ENCODE results near the gene H6PD.

H6PD gene

GRCh38 chr1:9194024-9194423 is 40.5 kb upstream of the H6PD start:
- peaks cover 6% of the 10 kb centered on the region for H3K4me1 ChIP-seq (ENCODE audit: low read length)
- no peaks in the 10 kb centered on the region for H3K9me3 ChIP-seq (ENCODE audit: insufficient read depth, low read length)
- no peak overlapping the region for H3K27ac ChIP-seq (ENCODE audit: low read length)
- H3K9ac ChIP-seq (ENCODE audit: low read length), result no peak overlapping the region
- H2AFZ ChIP-seq (ENCODE audit: low read depth, low read length), result no peak overlapping the region
- H3K4me3 ChIP-seq (ENCODE audit: low read length), result no peak overlapping the region
- no peak overlapping the region for H3K4me2 ChIP-seq (ENCODE audit: low read length)
- H3K79me2 ChIP-seq (ENCODE audit: low read length), result no peaks in the 10 kb centered on the region
- no peaks in the 10 kb centered on the region for H3K36me3 ChIP-seq (replicated peaks; ENCODE audit: low read depth, low read length)
- H3K27me3 ChIP-seq (ENCODE audit: low read depth, low read length), result no peaks in the 10 kb centered on the region
- H4K20me1 ChIP-seq (ENCODE audit: insufficient read depth, low read length), result no peaks in the 10 kb centered on the region
- TF ChIP-seq EZH2phosphoT487 (IDR thresholded peaks at IDR 0.05; ENCODE audit: low read depth), result no peak
- TF ChIP-seq CTCF (IDR thresholded peaks at IDR 0.05; ENCODE audit: low read depth, low read length), result no peak

DNA sequence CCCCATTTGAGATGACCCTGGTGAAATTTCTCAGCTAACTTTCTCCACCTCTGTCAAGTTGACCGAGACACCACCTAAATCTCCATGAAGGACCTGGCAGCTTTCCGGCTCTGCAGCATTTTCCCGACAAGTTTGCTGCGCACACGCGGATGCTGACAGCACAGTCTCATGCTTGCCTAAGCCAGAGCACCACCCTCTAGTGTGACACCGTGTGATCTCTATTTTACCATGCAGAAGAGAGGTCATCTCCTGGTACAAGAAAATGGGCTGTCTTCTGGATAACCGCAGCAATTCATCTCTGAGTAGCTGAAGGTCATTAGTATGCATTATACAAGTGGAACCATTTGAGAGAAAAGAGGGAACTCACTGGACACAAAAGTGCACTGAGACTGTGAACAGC is 38.9 kb upstream of the H6PD start:
- Histone ChIP-seq H3K4me2 (ENCODE audit: low read length) (no peak overlapping the region), H3K27ac (ENCODE audit: low read length) (no peak overlapping the region), H3K4me3 (ENCODE audit: low read length) (no peak overlapping the region), H3K9ac (ENCODE audit: low read length) (no peak overlapping the region), H3K4me1 (ENCODE audit: low read length) (peaks cover 11% of the 10 kb centered on the region), H4K20me1 (ENCODE audit: insufficient read depth, low read length) (no peaks in the 10 kb centered on the region), H3K36me3 (replicated peaks; ENCODE audit: low read depth, low read length) (no peaks in the 10 kb centered on the region), H3K79me2 (ENCODE audit: low read length) (no peaks in the 10 kb centered on the region), H3K9me3 (ENCODE audit: insufficient read depth, low read length) (no peaks in the 10 kb centered on the region), H2AFZ (ENCODE audit: low read depth, low read length) (no peak overlapping the region), H3K27me3 (ENCODE audit: low read depth, low read length) (peaks cover 10% of the 10 kb centered on the region)
- TF ChIP-seq CTCF (IDR thresholded peaks at IDR 0.05; ENCODE audit: low read depth, low read length) (no peak), EZH2phosphoT487 (IDR thresholded peaks at IDR 0.05; ENCODE audit: low read depth) (no peak)

GRCh38 chr1:9196129-9197040 is 38.2 kb upstream of the H6PD start:
- peak overlapping the region; percentile 41; the same call in 1 of the 2 replicates for H2AFZ ChIP-seq (ENCODE audit: low read depth, low read length)
- peak overlapping the region; percentile 62 for H3K4me2 ChIP-seq (ENCODE audit: low read length)
- H3K27me3 ChIP-seq (ENCODE audit: low read depth, low read length), result peaks cover 16% of the 10 kb centered on the region
- H3K4me3 ChIP-seq (ENCODE audit: low read length), result peak overlapping the region; percentile 33; the same call in 1 of the 2 replicates
- H3K79me2 ChIP-seq (ENCODE audit: low read length), result no peaks in the 10 kb centered on the region
- TF ChIP-seq CTCF (IDR thresholded peaks at IDR 0.05; ENCODE audit: low read depth, low read length) (peak; percentile 83), EZH2phosphoT487 (IDR thresholded peaks at IDR 0.05; ENCODE audit: low read depth) (no peak)
- H3K4me1 ChIP-seq (ENCODE audit: low read length), result peaks cover 11% of the 10 kb centered on the region
- H3K36me3 ChIP-seq (replicated peaks; ENCODE audit: low read depth, low read length), result no peaks in the 10 kb centered on the region
- no peaks in the 10 kb centered on the region for H4K20me1 ChIP-seq (ENCODE audit: insufficient read depth, low read length)
- no peak overlapping the region for H3K9ac ChIP-seq (ENCODE audit: low read length)
- no peaks in the 10 kb centered on the region for H3K9me3 ChIP-seq (ENCODE audit: insufficient read depth, low read length)
- H3K27ac ChIP-seq (ENCODE audit: low read length), result no peak overlapping the region

GRCh38 chr1:9197186-9198099 is 37.1 kb upstream of the H6PD start:
- Histone ChIP-seq H3K4me1 (ENCODE audit: low read length) (peaks cover 11% of the 10 kb centered on the region), H2AFZ (ENCODE audit: low read depth, low read length) (no peak overlapping the region), H3K9me3 (ENCODE audit: insufficient read depth, low read length) (no peaks in the 10 kb centered on the region), H3K79me2 (ENCODE audit: low read length) (no peaks in the 10 kb centered on the region), H4K20me1 (ENCODE audit: insufficient read depth, low read length) (no peaks in the 10 kb centered on the region), H3K27ac (ENCODE audit: low read length) (no peak overlapping the region), H3K27me3 (ENCODE audit: low read depth, low read length) (peaks cover 25% of the 10 kb centered on the region), H3K9ac (ENCODE audit: low read length) (no peak overlapping the region), H3K4me2 (ENCODE audit: low read length) (no peak overlapping the region), H3K36me3 (replicated peaks; ENCODE audit: low read depth, low read length) (no peaks in the 10 kb centered on the region), H3K4me3 (ENCODE audit: low read length) (no peak overlapping the region)
- TF ChIP-seq EZH2phosphoT487 (IDR thresholded peaks at IDR 0.05; ENCODE audit: low read depth), result no peak
- TF ChIP-seq CTCF (IDR thresholded peaks at IDR 0.05; ENCODE audit: low read depth, low read length), result no peak
